HepG2 (cell line): ENCODE data around the gene TAF1B. TPM values are rescaled to one million over a fixed set of nuclear protein-coding genes. Genes with fewer than 3 reads are reported as not detected.

Source experiments
- ATAC-seq: fragments of 200-7000 bp; cut with Tn5 transposase; 3 replicates; pipeline ENCODE4 v1.9.1; 2020; ENCODE audit warnings: mild to moderate bottlenecking, moderate library complexity
- BruUV-seq: library from RNA; stranded (reverse); fragments of 400-500 nt; replicated peaks from 2 replicates; lab custom pipeline; 2021; lab: Mats Ljungman, UMichigan
- CTCF ChIA-PET: fragments of 300-600 bp; formaldehyde crosslinking; extraction: SDS; loops from one replicate; lab custom pipeline; 2021; ENCODE audit warnings: low total read pairs, inconsistent platforms, low intra/inter-chr PET ratio; lab: Yijun Ruan, JAX
- POLR2A ChIA-PET: fragments of 350-600 bp; sonication (Branson Sonifier 250); formaldehyde crosslinking; loops from one replicate; lab custom pipeline; 2020; ENCODE audit warnings: antibody characterized with exemption, inconsistent platforms; lab: Yijun Ruan, JAX
- DNase-seq: peaks from one replicate; pipeline ENCODE4 v3.0.0-alpha.2; 2015; ENCODE audit warnings: low spot score
- FAIRE-seq: peaks from 3 replicates; lab custom pipeline; 2011; peaks lifted over from hg19 to GRCh38; lab: Jason Lieb, UNC
- H2AFZ ChIP-seq: one replicate; pipeline ENCODE4 v1.6.1; 2011; ENCODE audit warnings: low read length, inconsistent platforms
- H3K27ac ChIP-seq: fragments of 300-600 bp; 3 replicates; pipeline ENCODE4 v1.8.0; 2011; ENCODE audit warnings: mixed run types, mild to moderate bottlenecking, mixed read lengths, low read length, inconsistent platforms; ENCODE audit not compliant: insufficient read depth; ENCODE audit errors: extremely low read length
- H3K27me3 ChIP-seq, 2 experiments: fragments of 200-600 bp in 1 of 2; 2 replicates in 1 of 2; 3 replicates in 1 of 2; pipeline versions ENCODE4 v1.6.0 to v1.8.0; 2011; ENCODE audit warnings: low read length in 2 of 2, mild to moderate bottlenecking in 2 of 2, moderate library complexity in 2 of 2, inconsistent platforms in 1 of 2; ENCODE audit not compliant: insufficient read depth in 2 of 2, control insufficient read depth in 1 of 2
- H3K36me3 ChIP-seq, 2 experiments: fragments of 200-600 bp in 1 of 2; replicated peaks in 1 of 2; 2 replicates in 1 of 2; 3 replicates in 1 of 2; pipeline versions ENCODE4 v1.5.1 to v1.8.0; 2011; ENCODE audit warnings: low read length in 2 of 2, inconsistent platforms in 1 of 2; ENCODE audit not compliant: insufficient read depth in 2 of 2, control insufficient read depth in 1 of 2
- H3K4me1 ChIP-seq: 2 replicates; pipeline ENCODE4 v1.5.1; 2012; ENCODE audit warnings: low read length, inconsistent platforms; ENCODE audit not compliant: insufficient read depth
- H3K4me2 ChIP-seq: 2 replicates; pipeline ENCODE4 v1.6.0; 2011; ENCODE audit warnings: low read depth, low read length, inconsistent platforms
- H3K4me3 ChIP-seq, 3 experiments: fragments of 200-600 bp in 1 of 3; sonication (generic), shearing (Covaris generic) in 1 of 3; replicated peaks in 1 of 3; 2 replicates each; pipeline ENCODE4 v1.5.1; 2011 to 2016; ENCODE audit warnings: low read length in 3 of 3, inconsistent platforms in 2 of 3, low read depth in 2 of 3, mild to moderate bottlenecking in 2 of 3, control low read depth in 1 of 3, mixed read lengths in 1 of 3; ENCODE audit not compliant: insufficient read depth in 1 of 3
- H3K79me2 ChIP-seq: one replicate; pipeline ENCODE4 v1.6.1; 2011; ENCODE audit warnings: low read length, inconsistent platforms; ENCODE audit not compliant: insufficient read depth
- H3K9ac ChIP-seq: 2 replicates; pipeline ENCODE4 v1.6.0; 2011; ENCODE audit warnings: mild to moderate bottlenecking, low read depth, low read length, inconsistent platforms; ENCODE audit not compliant: insufficient read depth
- H3K9me3 ChIP-seq: 2 replicates; pipeline ENCODE4 v1.5.1; 2012; ENCODE audit warnings: mild to moderate bottlenecking, low read length
- H4K20me1 ChIP-seq: 2 replicates; pipeline ENCODE4 v1.6.0; 2011; ENCODE audit warnings: inconsistent platforms, mild to moderate bottlenecking, low read length, moderate library complexity; ENCODE audit not compliant: insufficient read depth
- EED ChIP-seq: sonication (generic); formaldehyde crosslinking; IDR thresholded peaks from 2 replicates; pipeline ENCODE4 v1.5.0; 2020; ENCODE audit warnings: mild to moderate bottlenecking, missing genetic modification reagents
- GPBP1L1 ChIP-seq: sonication (generic); formaldehyde crosslinking; IDR thresholded peaks from 2 replicates; pipeline ENCODE4 v1.5.0; 2020; ENCODE audit warnings: mild to moderate bottlenecking, missing genetic modification reagents
- GRHL1 ChIP-seq: sonication (generic); formaldehyde crosslinking; conservative IDR thresholded peaks from 2 replicates; pipeline ENCODE4 v1.8.0; 2022; ENCODE audit warnings: missing genetic modification reagents
- MYPOP ChIP-seq: sonication (generic); formaldehyde crosslinking; IDR thresholded peaks from 2 replicates; pipeline ENCODE4 v1.8.1; 2023; ENCODE audit warnings: mild to moderate bottlenecking, moderate library complexity, missing genetic modification reagents
- MZF1 ChIP-seq: sonication (generic); formaldehyde crosslinking; IDR thresholded peaks from 2 replicates; pipeline ENCODE4 v1.8.1; 2023; ENCODE audit warnings: mild to moderate bottlenecking, missing genetic modification reagents, borderline replicate concordance
- SIX1 ChIP-seq: sonication (generic); formaldehyde crosslinking; IDR thresholded peaks from 2 replicates; pipeline ENCODE4 v1.4.0; 2020; ENCODE audit warnings: missing genetic modification reagents, borderline replicate concordance
- TAF1 ChIP-seq: sonication (generic); formaldehyde crosslinking; IDR thresholded peaks from 2 replicates; pipeline ENCODE4 v1.4.0; 2020; ENCODE audit warnings: missing genetic modification reagents
- ZNF136 ChIP-seq: sonication (generic); formaldehyde crosslinking; IDR thresholded peaks from 2 replicates; pipeline ENCODE4 v1.8.1; 2022; ENCODE audit warnings: low read depth, mild to moderate bottlenecking, moderate library complexity, missing genetic modification reagents
- ZNF235 ChIP-seq: sonication (generic); formaldehyde crosslinking; IDR thresholded peaks from 2 replicates; pipeline ENCODE4 v1.8.1; 2023; ENCODE audit warnings: mild to moderate bottlenecking, missing genetic modification reagents, borderline replicate concordance
- ZNF431 ChIP-seq: sonication (generic); formaldehyde crosslinking; IDR thresholded peaks from 2 replicates; pipeline ENCODE4 v1.9.0; 2022; ENCODE audit warnings: missing genetic modification reagents, low read depth, mild to moderate bottlenecking, borderline replicate concordance
- ZNF589 ChIP-seq: sonication (generic); formaldehyde crosslinking; conservative IDR thresholded peaks from 2 replicates; pipeline ENCODE4 v1.8.0; 2022; ENCODE audit warnings: mild to moderate bottlenecking, moderate library complexity, missing genetic modification reagents
- WGBS: methylation state at CpG from one replicate; pipeline ENCODE4 v1.1.6; 2017; ENCODE audit warnings: low lambda C conversion rate; 5-methylcytosine and 5-hydroxymethylcytosine counted together
- in situ Hi-C: cut with HindIII; loops from 2 replicates; pipeline ENCODE4 v1.10.0; 2017; ENCODE audit warnings: low pct_unique_long_range_greater_than_20kb; ENCODE audit not compliant: extremely low pct_ligation_motif_present
- intact Hi-C: fragments of 100-400 bp; cut with micrococcal nuclease; formaldehyde crosslinking; loops from one replicate; pipeline ENCODE4 v1.10.0; 2022; ENCODE audit not compliant: unreplicated experiment
- polyA plus RNA-seq, 8 experiments: library from polyadenylated mRNA; depleted of rRNA in 3 of 8; stranded (reverse) in 7 of 8; unstranded in 1 of 8; fragments of >200 nt; fragmentation: Illumina TruSeq in 4 of 8; extraction: Trizol in 4 of 8; gene quantifications; 2 replicates each; pipeline versions ENCODE4 v1.2.1 to v1.2.3, GENCODE V29; 2011 to 2016; ENCODE audit warnings: low read depth in 4 of 8, missing spikeins in 1 of 8, mixed read lengths in 1 of 8; ENCODE audit not compliant: insufficient read depth in 1 of 8
- total RNA-seq, 5 experiments: library from RNA; depleted of rRNA; stranded (reverse); fragments of >200 nt; fragmentation: Illumina TruSeq; extraction: Trizol; gene quantifications; 2 replicates each; pipeline ENCODE4 v1.2.3, GENCODE V29; 2016; ENCODE audit warnings: low read depth in 1 of 5
- TF ChIP-seq, protein P1 (sequence below): IDR thresholded peaks from 2 replicates; pipeline ENCODE4 v1.6.1; 2016; ENCODE audit warnings: mild to moderate bottlenecking
- TF ChIP-seq, protein P2 (sequence below): sonication (generic); formaldehyde crosslinking; conservative IDR thresholded peaks from 2 replicates; pipeline ENCODE4 v1.4.0; 2020; ENCODE audit warnings: mild to moderate bottlenecking, missing genetic modification reagents, moderate library complexity

Gene TAF1B
- total and polyA plus RNA-seq, 2 of the 13 experiments (the other 11 are each of a cell fraction or from before 2014, with no cell fraction given), result 13.3 to 27.7 TPM

- Histone ChIP-seq H3K27ac (no peak overlapping the region), H3K4me2 (no peak overlapping the region), H4K20me1 (no peaks in the 10 kb centered on the region), H3K9ac (no peak overlapping the region), H3K4me3 (no peak overlapping the region), H2AFZ (no peak overlapping the region), H3K79me2 (no peaks in the 10 kb centered on the region), H3K36me3 (no peaks in the 10 kb centered on the region), H3K4me1 (peaks cover 21% of the 10 kb centered on the region; the same call in 1 of the 2 replicates), H3K27me3 (peaks cover 12 to 94% of the 10 kb centered on the region in 2 experiments; a peak in 4 of 5 replicates), H3K9me3 (no peaks in the 10 kb centered on the region)
- no TSS peak for BruUV-seq
- ATAC-seq (no peak), FAIRE-seq (no peak), DNase-seq (no peak)
- in situ Hi-C loops (loop anchor here (25.0 kb wide), 1 partner anchor 628 kb away; the partner anchor contains the start of gene ODC1), intact Hi-C loops (no loop called here)
- WGBS, result 17% methylated on average over 4 of the region's 4 CpGs
- ChIA-PET POLR2A (no interaction called here), CTCF (no interaction called here)
- TF ChIP-seq ZNF589 (CRISPR knock-in tag) (no peak), GRHL1 (CRISPR knock-in tag) (no peak), MZF1 (CRISPR knock-in tag) (no peak), EED (CRISPR knock-in tag) (no peak), GPBP1L1 (CRISPR knock-in tag) (no peak), ZNF235 (CRISPR knock-in tag) (no peak), ZNF431 (CRISPR knock-in tag) (no peak), SIX1 (CRISPR knock-in tag) (no peak), ZNF136 (CRISPR knock-in tag) (no peak), MYPOP (CRISPR knock-in tag) (no peak), TAF1 (CRISPR knock-in tag) (no peak)
- TF ChIP-seq, protein P1, sequence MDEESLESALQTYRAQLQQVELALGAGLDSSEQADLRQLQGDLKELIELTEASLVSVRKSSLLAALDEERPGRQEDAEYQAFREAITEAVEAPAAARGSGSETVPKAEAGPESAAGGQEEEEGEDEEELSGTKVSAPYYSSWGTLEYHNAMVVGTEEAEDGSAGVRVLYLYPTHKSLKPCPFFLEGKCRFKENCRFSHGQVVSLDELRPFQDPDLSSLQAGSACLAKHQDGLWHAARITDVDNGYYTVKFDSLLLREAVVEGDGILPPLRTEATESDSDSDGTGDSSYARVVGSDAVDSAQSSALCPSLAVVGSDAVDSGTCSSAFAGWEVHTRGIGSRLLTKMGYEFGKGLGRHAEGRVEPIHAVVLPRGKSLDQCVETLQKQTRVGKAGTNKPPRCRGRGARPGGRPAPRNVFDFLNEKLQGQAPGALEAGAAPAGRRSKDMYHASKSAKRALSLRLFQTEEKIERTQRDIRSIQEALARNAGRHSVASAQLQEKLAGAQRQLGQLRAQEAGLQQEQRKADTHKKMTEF (CRISPR knock-in tag), result no peak
- TF ChIP-seq, protein P2, sequence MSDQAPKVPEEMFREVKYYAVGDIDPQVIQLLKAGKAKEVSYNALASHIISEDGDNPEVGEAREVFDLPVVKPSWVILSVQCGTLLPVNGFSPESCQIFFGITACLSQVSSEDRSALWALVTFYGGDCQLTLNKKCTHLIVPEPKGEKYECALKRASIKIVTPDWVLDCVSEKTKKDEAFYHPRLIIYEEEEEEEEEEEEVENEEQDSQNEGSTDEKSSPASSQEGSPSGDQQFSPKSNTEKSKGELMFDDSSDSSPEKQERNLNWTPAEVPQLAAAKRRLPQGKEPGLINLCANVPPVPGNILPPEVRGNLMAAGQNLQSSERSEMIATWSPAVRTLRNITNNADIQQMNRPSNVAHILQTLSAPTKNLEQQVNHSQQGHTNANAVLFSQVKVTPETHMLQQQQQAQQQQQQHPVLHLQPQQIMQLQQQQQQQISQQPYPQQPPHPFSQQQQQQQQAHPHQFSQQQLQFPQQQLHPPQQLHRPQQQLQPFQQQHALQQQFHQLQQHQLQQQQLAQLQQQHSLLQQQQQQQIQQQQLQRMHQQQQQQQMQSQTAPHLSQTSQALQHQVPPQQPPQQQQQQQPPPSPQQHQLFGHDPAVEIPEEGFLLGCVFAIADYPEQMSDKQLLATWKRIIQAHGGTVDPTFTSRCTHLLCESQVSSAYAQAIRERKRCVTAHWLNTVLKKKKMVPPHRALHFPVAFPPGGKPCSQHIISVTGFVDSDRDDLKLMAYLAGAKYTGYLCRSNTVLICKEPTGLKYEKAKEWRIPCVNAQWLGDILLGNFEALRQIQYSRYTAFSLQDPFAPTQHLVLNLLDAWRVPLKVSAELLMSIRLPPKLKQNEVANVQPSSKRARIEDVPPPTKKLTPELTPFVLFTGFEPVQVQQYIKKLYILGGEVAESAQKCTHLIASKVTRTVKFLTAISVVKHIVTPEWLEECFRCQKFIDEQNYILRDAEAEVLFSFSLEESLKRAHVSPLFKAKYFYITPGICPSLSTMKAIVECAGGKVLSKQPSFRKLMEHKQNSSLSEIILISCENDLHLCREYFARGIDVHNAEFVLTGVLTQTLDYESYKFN (CRISPR knock-in tag), result no peak
Observed at GRCh38 chr2:9809064-9809356, 34.3 kb upstream of the TAF1B start.
